Measurements from ENCODE around the gene GPR21. TPM values are rescaled to one million over a fixed set of nuclear protein-coding genes. Genes with fewer than 3 reads are reported as not detected.
A peak's percentile ranks its signal among the peaks of the same experiment; 100 is the strongest.

GPR21 gene
- total RNA-seq, 1 donor = 1.4 TPM

DNA sequence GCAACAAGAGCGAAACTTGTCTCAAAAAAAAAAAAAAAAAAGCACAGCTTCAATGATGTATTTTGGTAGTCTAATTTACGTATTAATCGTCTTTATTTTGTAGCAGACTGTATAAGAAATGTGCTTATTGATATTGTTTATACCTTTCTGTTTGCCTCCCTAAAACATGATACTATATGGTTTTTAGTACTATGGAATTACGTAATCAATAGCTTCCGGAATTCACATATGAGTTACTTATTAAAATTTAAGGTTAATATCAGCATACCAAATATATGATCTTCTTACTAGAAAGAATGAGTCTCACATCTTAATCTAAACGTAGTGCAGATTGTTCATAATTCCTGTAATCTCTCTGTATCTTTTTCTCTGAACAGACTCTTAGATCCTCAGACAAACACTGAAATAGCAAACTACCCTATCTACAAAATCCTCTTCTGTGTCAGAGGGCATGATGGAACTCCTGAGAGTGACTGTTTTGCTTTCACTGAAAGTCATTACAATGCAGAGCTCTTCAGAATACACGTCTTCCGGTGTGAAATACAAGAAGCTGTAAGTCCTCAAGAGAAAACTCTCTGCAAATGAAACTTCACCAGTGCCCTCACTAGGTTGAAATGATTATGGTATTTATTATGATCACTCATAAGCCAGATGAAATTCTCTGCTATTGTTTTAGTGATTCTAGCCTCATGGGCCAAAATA lies 44.4 kb upstream of the GPR21 start:
- Histone ChIP-seq H2AFZ (ENCODE audit: low read length) (no peak overlapping the region), H3K27me3 (ENCODE audit: insufficient read depth, low read length) (no peaks in the 10 kb centered on the region), H3K9me3 (ENCODE audit: low read depth, low read length) (no peaks in the 10 kb centered on the region), H3K4me2 (ENCODE audit: insufficient read depth, low read length) (no peak overlapping the region), H3K79me2 (ENCODE audit: insufficient read depth, low read length) (no peaks in the 10 kb centered on the region), H3K36me3 (ENCODE audit: insufficient read depth, low read length) (peaks cover 22% of the 10 kb centered on the region), H3K27ac (ENCODE audit: low read depth, low read length) (no peak overlapping the region), H3K4me3 (ENCODE audit: insufficient read depth, low read length) (no peak overlapping the region), H3K4me1 (ENCODE audit: insufficient read depth, low read length) (no peaks in the 10 kb centered on the region), H4K20me1 (ENCODE audit: insufficient read depth, low read length) (no peaks in the 10 kb centered on the region)
- TF ChIP-seq, protein P1, sequence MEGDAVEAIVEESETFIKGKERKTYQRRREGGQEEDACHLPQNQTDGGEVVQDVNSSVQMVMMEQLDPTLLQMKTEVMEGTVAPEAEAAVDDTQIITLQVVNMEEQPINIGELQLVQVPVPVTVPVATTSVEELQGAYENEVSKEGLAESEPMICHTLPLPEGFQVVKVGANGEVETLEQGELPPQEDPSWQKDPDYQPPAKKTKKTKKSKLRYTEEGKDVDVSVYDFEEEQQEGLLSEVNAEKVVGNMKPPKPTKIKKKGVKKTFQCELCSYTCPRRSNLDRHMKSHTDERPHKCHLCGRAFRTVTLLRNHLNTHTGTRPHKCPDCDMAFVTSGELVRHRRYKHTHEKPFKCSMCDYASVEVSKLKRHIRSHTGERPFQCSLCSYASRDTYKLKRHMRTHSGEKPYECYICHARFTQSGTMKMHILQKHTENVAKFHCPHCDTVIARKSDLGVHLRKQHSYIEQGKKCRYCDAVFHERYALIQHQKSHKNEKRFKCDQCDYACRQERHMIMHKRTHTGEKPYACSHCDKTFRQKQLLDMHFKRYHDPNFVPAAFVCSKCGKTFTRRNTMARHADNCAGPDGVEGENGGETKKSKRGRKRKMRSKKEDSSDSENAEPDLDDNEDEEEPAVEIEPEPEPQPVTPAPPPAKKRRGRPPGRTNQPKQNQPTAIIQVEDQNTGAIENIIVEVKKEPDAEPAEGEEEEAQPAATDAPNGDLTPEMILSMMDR (IDR thresholded peaks at IDR 0.05; ENCODE audit: extremely low read depth, low read depth, low read length) = no peak
- no peak for DNase-seq (ENCODE audit: insufficient read length, low spot score, missing footprints)

DNA sequence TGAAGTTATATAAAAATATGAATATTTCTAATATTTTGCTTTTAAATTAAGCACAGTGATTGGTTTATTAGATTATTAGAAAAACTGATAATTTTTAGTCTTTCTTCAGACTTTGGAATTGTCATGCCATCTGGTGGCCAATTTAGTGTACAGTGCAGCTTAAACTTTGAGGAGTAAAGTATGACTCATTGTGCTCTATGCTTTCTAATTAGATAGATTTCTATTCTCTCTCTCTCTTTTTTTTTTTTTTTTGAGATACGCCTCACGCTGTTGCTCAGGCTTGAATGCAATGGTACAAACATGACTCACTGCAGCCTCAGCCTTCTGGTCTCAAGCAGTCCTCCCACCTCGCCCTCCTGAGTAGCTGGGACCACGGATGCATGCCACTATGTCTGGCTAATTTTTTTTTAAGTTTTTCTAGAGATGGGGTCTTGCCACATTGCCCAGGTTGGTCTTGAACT lies 42.1 kb upstream of the GPR21 start:
- H3K9me3 ChIP-seq (ENCODE audit: low read depth, low read length) = no peaks in the 10 kb centered on the region
- no peaks in the 10 kb centered on the region for H3K27me3 ChIP-seq (ENCODE audit: insufficient read depth, low read length)
- H3K79me2 ChIP-seq (ENCODE audit: insufficient read depth, low read length) = no peaks in the 10 kb centered on the region
- DNase-seq (ENCODE audit: insufficient read length, low spot score, missing footprints) = peak; percentile 93
- TF ChIP-seq, protein P1 (IDR thresholded peaks at IDR 0.05; ENCODE audit: extremely low read depth, low read depth, low read length) = peak; percentile 77
- no peaks in the 10 kb centered on the region for H4K20me1 ChIP-seq (ENCODE audit: insufficient read depth, low read length)
- peak overlapping the region; percentile 55 for H3K27ac ChIP-seq (ENCODE audit: low read depth, low read length)
- H3K4me2 ChIP-seq (ENCODE audit: insufficient read depth, low read length) = no peak overlapping the region
- H2AFZ ChIP-seq (ENCODE audit: low read length) = no peak overlapping the region
- no peak overlapping the region for H3K4me3 ChIP-seq (ENCODE audit: insufficient read depth, low read length)
- H3K36me3 ChIP-seq (ENCODE audit: insufficient read depth, low read length) = peaks cover 13% of the 10 kb centered on the region
- no peaks in the 10 kb centered on the region for H3K4me1 ChIP-seq (ENCODE audit: insufficient read depth, low read length)

DNA sequence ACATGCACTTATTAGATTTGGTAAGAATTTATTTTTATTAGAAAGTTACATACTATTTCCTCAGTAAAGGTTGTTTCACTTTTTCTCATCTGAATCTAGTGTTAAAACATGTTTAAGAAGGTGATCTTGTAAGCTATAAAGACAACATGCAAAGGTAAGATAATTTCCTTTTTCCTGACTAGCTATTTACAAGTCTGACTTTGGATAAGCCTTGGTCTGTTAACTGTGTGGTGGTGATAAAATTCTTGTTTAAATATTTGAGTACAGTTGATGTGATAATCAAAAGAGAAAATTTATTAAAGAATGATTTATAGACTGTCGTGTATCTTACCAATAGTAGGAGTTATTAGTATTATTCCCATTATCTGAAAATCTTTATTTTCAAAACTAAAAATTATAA lies 36.9 kb upstream of the GPR21 start:
- H3K4me2 ChIP-seq (ENCODE audit: insufficient read depth, low read length) = no peak overlapping the region
- H3K4me1 ChIP-seq (ENCODE audit: insufficient read depth, low read length) = peaks cover 9% of the 10 kb centered on the region
- no peaks in the 10 kb centered on the region for H3K79me2 ChIP-seq (ENCODE audit: insufficient read depth, low read length)
- H2AFZ ChIP-seq (ENCODE audit: low read length) = no peak overlapping the region
- H4K20me1 ChIP-seq (ENCODE audit: insufficient read depth, low read length) = no peaks in the 10 kb centered on the region
- H3K4me3 ChIP-seq (ENCODE audit: insufficient read depth, low read length) = no peak overlapping the region
- H3K9me3 ChIP-seq (ENCODE audit: low read depth, low read length) = no peaks in the 10 kb centered on the region
- DNase-seq (ENCODE audit: insufficient read length, low spot score, missing footprints) = no peak
- no peak overlapping the region for H3K27ac ChIP-seq (ENCODE audit: low read depth, low read length)
- TF ChIP-seq, protein P1 (IDR thresholded peaks at IDR 0.05; ENCODE audit: extremely low read depth, low read depth, low read length) = no peak
- no peaks in the 10 kb centered on the region for H3K27me3 ChIP-seq (ENCODE audit: insufficient read depth, low read length)
- H3K36me3 ChIP-seq (ENCODE audit: insufficient read depth, low read length) = peaks cover 7% of the 10 kb centered on the region

DNA sequence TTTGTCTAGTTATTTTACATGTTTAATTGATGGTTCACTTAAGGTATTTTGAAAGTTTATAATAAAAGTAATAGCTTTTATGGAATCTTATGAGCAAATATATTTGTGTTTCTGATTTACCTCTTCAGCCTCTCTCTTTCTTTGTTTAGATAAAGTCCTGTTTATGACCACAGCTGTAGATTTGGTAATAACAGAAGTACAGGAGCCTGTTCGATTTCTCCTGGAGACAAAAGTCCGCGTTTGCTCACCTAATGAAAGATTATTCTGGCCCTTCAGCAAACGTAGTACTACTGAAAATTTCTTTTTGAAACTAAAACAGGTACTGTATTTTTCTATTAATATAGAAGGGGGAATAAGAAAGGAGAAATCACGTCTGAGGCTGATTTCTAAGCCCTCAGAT lies 35.0 kb upstream of the GPR21 start:
- no peak overlapping the region for H2AFZ ChIP-seq (ENCODE audit: low read length)
- H3K36me3 ChIP-seq (ENCODE audit: insufficient read depth, low read length) = peaks cover 7% of the 10 kb centered on the region
- no peak overlapping the region for H3K27ac ChIP-seq (ENCODE audit: low read depth, low read length)
- H3K4me2 ChIP-seq (ENCODE audit: insufficient read depth, low read length) = no peak overlapping the region
- H3K4me1 ChIP-seq (ENCODE audit: insufficient read depth, low read length) = peaks cover 18% of the 10 kb centered on the region
- no peaks in the 10 kb centered on the region for H3K9me3 ChIP-seq (ENCODE audit: low read depth, low read length)
- no peaks in the 10 kb centered on the region for H3K79me2 ChIP-seq (ENCODE audit: insufficient read depth, low read length)
- H3K27me3 ChIP-seq (ENCODE audit: insufficient read depth, low read length) = no peaks in the 10 kb centered on the region
- H4K20me1 ChIP-seq (ENCODE audit: insufficient read depth, low read length) = no peaks in the 10 kb centered on the region
- no peak overlapping the region for H3K4me3 ChIP-seq (ENCODE audit: insufficient read depth, low read length)
- DNase-seq (ENCODE audit: insufficient read length, low spot score, missing footprints) = no peak
- TF ChIP-seq, protein P1 (IDR thresholded peaks at IDR 0.05; ENCODE audit: extremely low read depth, low read depth, low read length) = no peak
